GM23338 (cell line): ENCODE results near the gene PCBP4. TPM values are rescaled to one million over a fixed set of nuclear protein-coding genes. Genes with fewer than 3 reads are reported as not detected.

Experiments used
- ATAC-seq: fragments of 200-7000 bp; cut with Tn5 transposase; 3 replicates; pipeline ENCODE4 v1.9.1; 2020
- DNase-seq: peaks from one replicate; pipeline ENCODE4 v3.0.0-alpha.2; 2015; ENCODE audit warnings: low spot score
- H2AFZ ChIP-seq: fragments of 200-600 bp; sonication (generic); 2 replicates; pipeline ENCODE4 v1.8.0; 2016; ENCODE audit warnings: antibody characterized with exemption, mild to moderate bottlenecking, moderate library complexity
- H3F3A ChIP-seq: fragments of 200-600 bp; sonication (generic); replicated peaks from 2 replicates; pipeline ENCODE4 v1.8.0; 2017; ENCODE audit warnings: antibody characterized with exemption, mixed run types, low read depth
- H3K27ac ChIP-seq: fragments of 200-600 bp; sonication (generic); 2 replicates; pipeline ENCODE4 v1.6.1; 2016; ENCODE audit warnings: low read depth
- H3K27me3 ChIP-seq: fragments of 200-600 bp; sonication (generic); 2 replicates; pipeline ENCODE4 v1.8.0; 2016; ENCODE audit warnings: mild to moderate bottlenecking, mixed run types, moderate library complexity; ENCODE audit not compliant: insufficient read depth
- H3K36me3 ChIP-seq: fragments of 200-600 bp; sonication (generic); 2 replicates; pipeline ENCODE4 v1.8.0; 2016; ENCODE audit warnings: mild to moderate bottlenecking; ENCODE audit not compliant: insufficient read depth
- H3K4me1 ChIP-seq: fragments of 200-600 bp; sonication (generic); 2 replicates; pipeline ENCODE4 v1.8.0; 2016; ENCODE audit warnings: mild to moderate bottlenecking, moderate library complexity; ENCODE audit not compliant: insufficient read depth
- H3K4me2 ChIP-seq: fragments of 200-600 bp; sonication (generic); 2 replicates; pipeline ENCODE4 v1.7.1; 2017; ENCODE audit warnings: mixed run types
- H3K4me3 ChIP-seq: fragments of 200-600 bp; sonication (generic); 2 replicates; pipeline ENCODE4 v1.6.1; 2016; ENCODE audit warnings: mixed run types
- H3K79me2 ChIP-seq: fragments of 200-600 bp; sonication (generic); replicated peaks from 2 replicates; pipeline ENCODE4 v1.8.0; 2017; ENCODE audit warnings: mild to moderate bottlenecking; ENCODE audit not compliant: insufficient read depth
- H3K9me2 ChIP-seq: fragments of 200-600 bp; sonication (generic); 2 replicates; pipeline ENCODE4 v1.8.0; 2017; ENCODE audit not compliant: insufficient read depth
- H4K20me1 ChIP-seq: fragments of 200-600 bp; sonication (generic); replicated peaks from 2 replicates; pipeline ENCODE4 v1.8.0; 2017; ENCODE audit warnings: mild to moderate bottlenecking; ENCODE audit not compliant: insufficient read depth
- H3K27ac Mint-ChIP-seq: 2 replicates; pipeline ENCODE4 v1.8.0; 2020; ENCODE audit warnings: inconsistent platforms, mild to moderate bottlenecking, moderate library complexity, mixed read lengths
- H3K27me3 Mint-ChIP-seq: 3 replicates; pipeline ENCODE4 v1.8.0; 2022; ENCODE audit warnings: low read depth, mild to moderate bottlenecking, moderate library complexity, mixed read lengths, inconsistent platforms; ENCODE audit not compliant: insufficient read depth, poor library complexity
- H3K36me3 Mint-ChIP-seq: 3 replicates; pipeline ENCODE4 v1.8.0; 2021; ENCODE audit warnings: low read depth, mild to moderate bottlenecking, inconsistent platforms, moderate library complexity, mixed read lengths
- H3K4me1 Mint-ChIP-seq: 3 replicates; pipeline ENCODE4 v1.8.0; 2020; ENCODE audit warnings: mild to moderate bottlenecking, inconsistent platforms, mixed read lengths
- H3K4me3 Mint-ChIP-seq: 3 replicates; pipeline ENCODE4 v1.8.0; 2021; ENCODE audit warnings: moderate library complexity, mild to moderate bottlenecking, inconsistent platforms, mixed read lengths
- H3K9me3 Mint-ChIP-seq: 3 replicates; pipeline ENCODE4 v1.8.0; 2020; ENCODE audit warnings: moderate library complexity, mild to moderate bottlenecking, inconsistent platforms, mixed read lengths
- EZH2phosphoT487 ChIP-seq: fragments of 200-600 bp; sonication (generic); IDR thresholded peaks from one replicate; pipeline ENCODE4 v1.8.1; 2018; ENCODE audit warnings: antibody characterized with exemption; ENCODE audit not compliant: unreplicated experiment
- JUNB ChIP-seq: IDR thresholded peaks from one replicate; pipeline ENCODE4 v1.6.1; 2016; ENCODE audit warnings: antibody characterized with exemption; ENCODE audit not compliant: unreplicated experiment
- STAT1 ChIP-seq: IDR thresholded peaks from one replicate; pipeline ENCODE4 v1.6.1; 2016; ENCODE audit warnings: antibody characterized with exemption; ENCODE audit not compliant: unreplicated experiment
- ZNF331 ChIP-seq: fragments of 250-450 bp; sonication (Bioruptor Pico); IDR thresholded peaks from 2 replicates; pipeline ENCODE4 v1.5.0; 2020; ENCODE audit warnings: low read depth, mild to moderate bottlenecking, moderate library complexity
- polyA plus RNA-seq: library from polyadenylated mRNA; unstranded; fragments of >200 nt; fragmentation: Nextera tagmentation; extraction: Ambion mirVana; gene quantifications from 2 replicates; pipeline ENCODE4 v1.2.1, GENCODE V29; 2016
- total RNA-seq: library from RNA; depleted of rRNA; stranded (reverse); fragments of >200 nt; shearing (Covaris generic); gene quantifications from 2 replicates; pipeline ENCODE4 v1.2.3, GENCODE V29; 2014
- TF ChIP-seq, protein P1 (sequence below): fragments of 250-450 bp; sonication (Bioruptor Pico); IDR thresholded peaks from 2 replicates; pipeline ENCODE4 v1.5.0; 2020; ENCODE audit warnings: mild to moderate bottlenecking, moderate library complexity
- TF ChIP-seq, protein P2 (sequence below): IDR thresholded peaks from one replicate; pipeline ENCODE4 v1.6.1; 2018; ENCODE audit warnings: antibody characterized with exemption; ENCODE audit not compliant: unreplicated experiment

PCBP4 gene
- total and polyA plus RNA-seq, 2 experiments from 2014 or later, result 11.8 to 37.6 TPM

DNA sequence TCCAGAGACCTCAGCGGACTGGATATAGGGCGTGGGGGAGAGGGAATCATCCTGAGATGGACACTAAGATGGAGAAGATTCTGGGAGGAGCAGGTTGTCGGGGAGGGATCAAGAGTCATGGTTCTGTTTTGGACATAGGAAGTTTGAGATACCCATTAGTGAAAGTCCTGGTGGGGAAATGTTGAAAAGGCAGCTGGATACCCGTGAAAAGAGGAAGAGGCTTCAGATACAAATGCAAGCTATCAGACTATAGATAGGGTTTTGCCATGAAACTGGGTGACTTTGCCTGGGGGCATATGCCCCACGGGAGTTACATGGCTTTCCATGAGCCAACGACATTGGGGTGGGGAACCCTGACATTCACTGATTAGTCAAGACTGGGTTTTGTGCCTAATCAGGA, 13.1 kb downstream of the PCBP4 start (continued):
- TF ChIP-seq, protein P1, sequence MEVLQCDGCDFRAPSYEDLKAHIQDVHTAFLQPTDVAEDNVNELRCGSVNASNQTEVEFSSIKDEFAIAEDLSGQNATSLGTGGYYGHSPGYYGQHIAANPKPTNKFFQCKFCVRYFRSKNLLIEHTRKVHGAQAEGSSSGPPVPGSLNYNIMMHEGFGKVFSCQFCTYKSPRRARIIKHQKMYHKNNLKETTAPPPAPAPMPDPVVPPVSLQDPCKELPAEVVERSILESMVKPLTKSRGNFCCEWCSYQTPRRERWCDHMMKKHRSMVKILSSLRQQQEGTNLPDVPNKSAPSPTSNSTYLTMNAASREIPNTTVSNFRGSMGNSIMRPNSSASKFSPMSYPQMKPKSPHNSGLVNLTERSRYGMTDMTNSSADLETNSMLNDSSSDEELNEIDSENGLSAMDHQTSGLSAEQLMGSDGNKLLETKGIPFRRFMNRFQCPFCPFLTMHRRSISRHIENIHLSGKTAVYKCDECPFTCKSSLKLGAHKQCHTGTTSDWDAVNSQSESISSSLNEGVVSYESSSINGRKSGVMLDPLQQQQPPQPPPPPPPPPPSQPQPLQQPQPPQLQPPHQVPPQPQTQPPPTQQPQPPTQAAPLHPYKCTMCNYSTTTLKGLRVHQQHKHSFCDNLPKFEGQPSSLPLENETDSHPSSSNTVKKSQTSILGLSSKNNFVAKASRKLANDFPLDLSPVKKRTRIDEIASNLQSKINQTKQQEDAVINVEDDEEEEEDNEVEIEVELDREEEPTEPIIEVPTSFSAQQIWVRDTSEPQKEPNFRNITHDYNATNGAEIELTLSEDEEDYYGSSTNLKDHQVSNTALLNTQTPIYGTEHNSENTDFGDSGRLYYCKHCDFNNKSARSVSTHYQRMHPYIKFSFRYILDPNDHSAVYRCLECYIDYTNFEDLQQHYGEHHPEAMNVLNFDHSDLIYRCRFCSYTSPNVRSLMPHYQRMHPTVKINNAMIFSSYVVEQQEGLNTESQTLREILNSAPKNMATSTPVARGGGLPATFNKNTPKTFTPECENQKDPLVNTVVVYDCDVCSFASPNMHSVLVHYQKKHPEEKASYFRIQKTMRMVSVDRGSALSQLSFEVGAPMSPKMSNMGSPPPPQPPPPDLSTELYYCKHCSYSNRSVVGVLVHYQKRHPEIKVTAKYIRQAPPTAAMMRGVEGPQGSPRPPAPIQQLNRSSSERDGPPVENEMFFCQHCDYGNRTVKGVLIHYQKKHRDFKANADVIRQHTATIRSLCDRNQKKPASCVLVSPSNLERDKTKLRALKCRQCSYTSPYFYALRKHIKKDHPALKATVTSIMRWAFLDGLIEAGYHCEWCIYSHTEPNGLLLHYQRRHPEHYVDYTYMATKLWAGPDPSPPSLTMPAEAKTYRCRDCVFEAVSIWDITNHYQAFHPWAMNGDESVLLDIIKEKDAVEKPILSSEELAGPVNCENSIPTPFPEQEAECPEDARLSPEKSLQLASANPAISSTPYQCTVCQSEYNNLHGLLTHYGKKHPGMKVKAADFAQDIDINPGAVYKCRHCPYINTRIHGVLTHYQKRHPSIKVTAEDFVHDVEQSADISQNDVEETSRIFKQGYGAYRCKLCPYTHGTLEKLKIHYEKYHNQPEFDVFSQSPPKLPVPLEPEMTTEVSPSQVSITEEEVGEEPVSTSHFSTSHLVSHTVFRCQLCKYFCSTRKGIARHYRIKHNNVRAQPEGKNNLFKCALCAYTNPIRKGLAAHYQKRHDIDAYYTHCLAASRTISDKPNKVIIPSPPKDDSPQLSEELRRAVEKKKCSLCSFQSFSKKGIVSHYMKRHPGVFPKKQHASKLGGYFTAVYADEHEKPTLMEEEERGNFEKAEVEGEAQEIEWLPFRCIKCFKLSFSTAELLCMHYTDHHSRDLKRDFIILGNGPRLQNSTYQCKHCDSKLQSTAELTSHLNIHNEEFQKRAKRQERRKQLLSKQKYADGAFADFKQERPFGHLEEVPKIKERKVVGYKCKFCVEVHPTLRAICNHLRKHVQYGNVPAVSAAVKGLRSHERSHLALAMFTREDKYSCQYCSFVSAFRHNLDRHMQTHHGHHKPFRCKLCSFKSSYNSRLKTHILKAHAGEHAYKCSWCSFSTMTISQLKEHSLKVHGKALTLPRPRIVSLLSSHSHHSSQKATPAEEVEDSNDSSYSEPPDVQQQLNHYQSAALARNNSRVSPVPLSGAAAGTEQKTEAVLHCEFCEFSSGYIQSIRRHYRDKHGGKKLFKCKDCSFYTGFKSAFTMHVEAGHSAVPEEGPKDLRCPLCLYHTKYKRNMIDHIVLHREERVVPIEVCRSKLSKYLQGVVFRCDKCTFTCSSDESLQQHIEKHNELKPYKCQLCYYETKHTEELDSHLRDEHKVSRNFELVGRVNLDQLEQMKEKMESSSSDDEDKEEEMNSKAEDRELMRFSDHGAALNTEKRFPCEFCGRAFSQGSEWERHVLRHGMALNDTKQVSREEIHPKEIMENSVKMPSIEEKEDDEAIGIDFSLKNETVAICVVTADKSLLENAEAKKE, result no peak
- no peak for TF ChIP-seq ZNF331 (CRISPR knock-in tag)
- TF ChIP-seq STAT1, result no peak
- TF ChIP-seq EZH2phosphoT487, result no peak
- no peak for TF ChIP-seq JUNB

DNA sequence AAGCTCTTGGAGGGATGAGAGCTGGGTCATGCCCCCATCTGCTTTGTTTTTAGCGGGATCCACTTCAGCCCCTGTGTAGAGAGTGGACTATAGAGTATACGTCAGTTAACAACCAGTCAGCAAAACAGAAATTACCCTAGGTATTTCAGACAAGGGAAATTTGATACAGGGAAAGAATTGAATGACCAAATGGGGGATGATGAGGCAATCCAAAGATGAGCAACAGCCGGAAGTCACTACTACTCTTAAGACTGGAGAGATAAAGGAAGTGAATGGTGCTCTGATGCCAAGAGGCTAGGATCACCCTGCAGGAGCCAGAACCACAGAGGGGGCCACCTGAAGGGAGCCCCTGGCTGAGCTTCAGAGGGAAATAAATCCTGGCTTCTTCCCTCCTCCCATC, 13.8 kb downstream of the PCBP4 start:
- Histone ChIP-seq H3K36me3 (no peaks in the 10 kb centered on the region), H3F3A (0 out of 2 replicates have a peak, but pooled peaks cover 5% of the 10 kb centered on the region), H3K27me3 (peaks cover 60% of the 10 kb centered on the region), H3K27ac (no peak overlapping the region), H3K4me2 (no peak overlapping the region), H3K79me2 (no peaks in the 10 kb centered on the region), H2AFZ (no peak overlapping the region), H3K4me3 (no peak overlapping the region), H4K20me1 (no peaks in the 10 kb centered on the region; the same call in 1 of the 2 replicates), H3K4me1 (no peaks in the 10 kb centered on the region; the same call in 1 of the 2 replicates), H3K9me2 (no peaks in the 10 kb centered on the region)
- DNase-seq, result no peak
- Mint-ChIP-seq H3K4me1 (peaks cover 2% of the 10 kb centered on the region; the same call in 2 of the 3 replicates), H3K4me3 (no peak overlapping the region), H3K36me3 (peaks cover 3% of the 10 kb centered on the region; the same call in 1 of the 3 replicates), H3K9me3 (no peaks in the 10 kb centered on the region), H3K27me3 (peaks cover 48% of the 10 kb centered on the region), H3K27ac (no peak overlapping the region)
- no peak for ATAC-seq
- TF ChIP-seq, protein P1, result no peak
- no peak for TF ChIP-seq STAT1
- TF ChIP-seq, protein P2, sequence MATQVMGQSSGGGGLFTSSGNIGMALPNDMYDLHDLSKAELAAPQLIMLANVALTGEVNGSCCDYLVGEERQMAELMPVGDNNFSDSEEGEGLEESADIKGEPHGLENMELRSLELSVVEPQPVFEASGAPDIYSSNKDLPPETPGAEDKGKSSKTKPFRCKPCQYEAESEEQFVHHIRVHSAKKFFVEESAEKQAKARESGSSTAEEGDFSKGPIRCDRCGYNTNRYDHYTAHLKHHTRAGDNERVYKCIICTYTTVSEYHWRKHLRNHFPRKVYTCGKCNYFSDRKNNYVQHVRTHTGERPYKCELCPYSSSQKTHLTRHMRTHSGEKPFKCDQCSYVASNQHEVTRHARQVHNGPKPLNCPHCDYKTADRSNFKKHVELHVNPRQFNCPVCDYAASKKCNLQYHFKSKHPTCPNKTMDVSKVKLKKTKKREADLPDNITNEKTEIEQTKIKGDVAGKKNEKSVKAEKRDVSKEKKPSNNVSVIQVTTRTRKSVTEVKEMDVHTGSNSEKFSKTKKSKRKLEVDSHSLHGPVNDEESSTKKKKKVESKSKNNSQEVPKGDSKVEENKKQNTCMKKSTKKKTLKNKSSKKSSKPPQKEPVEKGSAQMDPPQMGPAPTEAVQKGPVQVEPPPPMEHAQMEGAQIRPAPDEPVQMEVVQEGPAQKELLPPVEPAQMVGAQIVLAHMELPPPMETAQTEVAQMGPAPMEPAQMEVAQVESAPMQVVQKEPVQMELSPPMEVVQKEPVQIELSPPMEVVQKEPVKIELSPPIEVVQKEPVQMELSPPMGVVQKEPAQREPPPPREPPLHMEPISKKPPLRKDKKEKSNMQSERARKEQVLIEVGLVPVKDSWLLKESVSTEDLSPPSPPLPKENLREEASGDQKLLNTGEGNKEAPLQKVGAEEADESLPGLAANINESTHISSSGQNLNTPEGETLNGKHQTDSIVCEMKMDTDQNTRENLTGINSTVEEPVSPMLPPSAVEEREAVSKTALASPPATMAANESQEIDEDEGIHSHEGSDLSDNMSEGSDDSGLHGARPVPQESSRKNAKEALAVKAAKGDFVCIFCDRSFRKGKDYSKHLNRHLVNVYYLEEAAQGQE, result no peak
